SW 1271 (cell line): Measurements from ENCODE around the gene SERINC5.

Experiments used
- DNase-seq, 2 experiments: peaks; one replicate each; lab custom pipeline; 2025; lab: John Stamatoyannopoulos, UW

SERINC5 gene

DNA sequence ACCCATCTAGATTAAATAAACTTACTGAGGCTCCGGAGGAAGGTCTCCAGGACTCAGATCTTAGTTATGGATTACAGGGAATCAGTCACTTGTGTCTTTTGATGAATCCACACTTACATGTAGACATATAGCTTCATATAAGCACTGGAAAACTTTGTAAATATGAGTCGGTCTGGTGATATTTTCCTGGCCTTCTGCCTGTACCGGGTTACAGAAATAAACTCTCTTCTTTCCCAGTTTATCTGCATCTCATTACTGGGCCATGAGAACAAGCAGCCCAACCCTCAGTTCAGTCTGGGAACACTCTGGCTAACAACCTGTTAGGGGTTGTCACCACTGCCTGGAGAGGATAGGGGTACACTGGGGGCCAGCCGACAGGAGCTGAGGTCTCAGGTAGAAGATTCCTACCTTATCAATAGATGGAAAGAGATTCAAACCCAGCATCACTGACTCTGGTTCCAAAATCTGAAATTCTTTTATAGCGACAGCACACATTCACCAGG lies 161.6 kb downstream of the SERINC5 start:
- no peak for DNase-seq

GRCh38 chr5:80093796-80094195 lies 162.1 kb downstream of the SERINC5 start:
- DNase-seq: no peak

DNA sequence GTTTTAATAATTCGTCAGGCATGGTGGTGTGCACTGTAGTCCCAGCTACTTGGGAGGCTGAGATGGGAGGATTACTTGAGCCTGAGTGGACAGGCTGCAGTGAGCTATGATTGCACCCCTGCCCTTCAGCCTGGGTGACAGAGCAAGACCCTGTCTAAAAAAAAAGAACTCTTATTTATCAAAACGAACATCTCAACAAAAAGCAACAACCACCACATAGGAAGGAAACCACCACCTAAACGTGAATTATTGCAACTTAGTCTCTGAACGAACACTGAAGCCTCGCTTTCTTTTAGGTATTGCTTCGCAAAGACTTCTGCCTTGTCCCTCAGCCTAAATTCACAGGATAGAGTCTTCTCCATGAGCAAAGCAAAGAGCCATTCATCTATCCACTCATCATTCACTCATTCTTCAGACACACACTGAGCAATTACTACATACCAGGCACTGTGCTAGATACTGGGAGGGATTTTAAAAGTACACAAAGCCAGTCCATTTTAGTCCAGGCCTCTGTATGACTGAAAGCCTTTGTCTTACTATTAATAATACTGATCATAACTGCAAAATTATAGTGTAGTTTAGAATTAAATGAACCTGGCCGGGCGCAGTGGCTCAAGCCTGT lies 163.3 kb downstream of the SERINC5 start:
- DNase-seq: no peak

GRCh38 chr5:80091792-80092192 lies 164.1 kb downstream of the SERINC5 start:
- peak in 1 of 2 experiments; percentile 63 for DNase-seq

DNA sequence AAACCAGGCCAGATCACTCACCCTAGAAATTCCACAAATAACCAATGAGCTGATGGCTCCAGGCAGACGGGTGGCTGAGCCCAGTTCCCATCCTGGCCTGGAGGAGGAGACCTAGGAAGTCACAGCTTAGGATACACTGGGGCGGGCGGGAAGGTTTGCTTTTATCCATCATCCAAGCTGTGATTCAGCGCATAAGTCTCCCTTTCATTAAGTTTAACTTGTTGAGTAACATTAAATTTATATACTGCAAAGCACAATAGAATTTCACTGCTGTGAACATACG lies 165.0 kb downstream of the SERINC5 start:
- no peak for DNase-seq

- peak; percentile 24 to 87 for DNase-seq
Observed at GRCh38 chr5:80083101-80083890, 172.6 kb downstream of the SERINC5 start.

DNA sequence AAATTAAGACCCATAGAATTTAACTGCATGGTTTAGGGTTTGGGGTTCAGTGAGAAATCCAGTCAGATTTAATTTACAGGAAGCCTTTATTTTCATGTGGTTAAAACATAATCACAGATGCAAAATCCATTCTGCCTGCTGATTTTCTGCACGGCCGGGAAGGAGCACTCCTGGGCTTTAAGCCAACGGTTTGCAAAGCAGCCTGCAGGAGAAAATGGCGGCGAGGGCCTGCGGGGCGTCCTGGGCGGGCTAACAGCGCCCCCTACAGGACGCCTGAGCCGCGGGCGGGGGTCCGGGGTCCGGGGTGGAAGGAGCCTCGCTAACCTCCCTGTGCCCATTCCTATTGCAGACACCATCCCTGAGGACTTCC lies 173.1 kb downstream of the SERINC5 start:
- DNase-seq: peak in 1 of 2 experiments; percentile 12

DNA sequence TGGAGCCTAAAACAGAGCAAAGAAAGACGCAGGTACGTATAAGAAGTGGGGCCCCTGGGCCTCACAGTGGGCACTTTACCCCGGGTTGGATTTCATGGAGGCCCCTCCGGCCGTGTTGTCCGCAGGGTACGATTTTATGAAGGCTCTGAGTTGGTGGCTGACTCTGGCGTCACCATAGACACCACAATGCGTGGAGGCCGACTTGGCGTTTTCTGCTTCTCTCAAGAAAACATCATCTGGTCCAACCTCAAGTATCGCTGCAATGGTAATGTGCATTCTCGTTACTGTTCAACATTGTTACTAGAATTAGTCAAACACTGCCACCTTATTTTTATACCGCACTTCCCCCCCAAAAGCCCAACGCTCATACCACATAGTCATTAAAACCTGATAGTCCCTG lies 173.6 kb downstream of the SERINC5 start:
- DNase-seq: no peak

DNA sequence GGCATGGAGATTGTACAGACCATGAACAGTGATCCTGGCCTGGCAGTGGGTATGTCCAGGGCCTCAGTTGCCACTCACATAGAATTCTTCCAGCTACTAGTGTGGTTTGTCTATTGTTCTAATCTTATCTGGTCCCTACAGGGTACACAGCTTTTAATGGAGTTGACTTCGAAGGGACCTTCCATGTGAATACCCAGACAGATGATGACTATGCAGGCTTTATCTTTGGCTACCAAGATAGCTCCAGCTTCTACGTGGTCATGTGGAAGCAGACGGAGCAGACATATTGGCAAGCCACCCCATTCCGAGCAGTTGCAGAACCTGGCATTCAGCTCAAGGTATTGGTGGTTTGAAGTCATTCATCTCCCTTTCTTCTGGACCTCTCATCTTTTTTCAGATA lies 176.9 kb downstream of the SERINC5 start:
- DNase-seq: no peak

- DNase-seq: no peak
Observed at GRCh38 chr5:80077051-80077714, 178.7 kb downstream of the SERINC5 start.

GRCh38 chr5:80076131-80077050 lies 179.5 kb downstream of the SERINC5 start:
- DNase-seq: no peak

GRCh38 chr5:80072103-80073073 lies 183.5 kb downstream of the SERINC5 start:
- DNase-seq: no peak

DNA sequence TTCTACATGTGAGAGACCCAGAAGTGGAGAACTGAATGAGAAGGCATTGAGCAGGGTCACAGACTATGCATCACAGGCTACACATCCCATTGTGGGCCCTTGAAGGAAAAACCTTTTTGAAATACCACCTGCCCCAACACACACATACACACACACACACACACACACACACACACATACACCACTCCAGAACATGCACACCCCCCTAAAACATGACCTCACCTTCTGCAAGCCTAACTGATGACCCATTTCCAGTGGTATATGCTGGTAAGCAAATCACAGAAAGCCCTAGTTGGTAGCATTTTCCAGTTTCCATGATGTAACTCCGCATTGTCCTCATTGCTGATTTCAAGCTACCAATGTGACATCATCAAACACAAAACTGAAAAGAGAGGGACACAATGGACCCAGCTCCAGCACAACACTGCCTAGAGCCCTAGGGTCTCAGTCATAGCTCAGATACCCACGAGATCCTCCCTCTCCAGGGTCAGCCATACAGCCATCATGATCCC lies 184.3 kb downstream of the SERINC5 start:
- DNase-seq: no peak

GRCh38 chr5:80070338-80071056 lies 185.4 kb downstream of the SERINC5 start:
- DNase-seq: no peak

- no peak for DNase-seq
Observed at GRCh38 chr5:80069918-80070318, 185.9 kb downstream of the SERINC5 start.

DNA sequence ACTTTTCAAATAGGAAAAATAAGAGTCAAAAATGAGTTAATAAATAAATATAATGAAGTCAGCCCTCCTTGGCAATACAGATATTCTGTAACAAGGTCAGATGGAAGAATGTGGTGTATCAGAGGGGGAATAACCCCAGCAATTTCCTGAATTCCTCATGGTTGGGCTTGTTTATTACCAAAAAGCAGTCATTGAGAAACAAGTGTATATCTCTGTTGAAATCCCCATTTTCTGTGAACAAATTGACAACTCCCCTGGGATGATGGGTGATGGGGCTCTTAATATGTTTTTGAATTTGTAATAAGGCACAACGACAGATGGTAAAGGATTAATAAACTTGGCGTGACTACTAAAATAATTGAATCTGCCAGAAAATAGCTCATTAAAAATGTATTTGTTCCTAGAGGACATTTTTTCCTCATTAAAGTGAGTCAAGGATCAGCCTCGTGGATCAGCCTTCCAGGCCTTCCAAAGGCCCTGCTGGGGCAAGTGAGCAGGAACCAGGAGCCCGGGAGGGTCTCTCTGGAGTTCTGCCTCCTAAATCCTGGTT lies 186.5 kb downstream of the SERINC5 start:
- DNase-seq: no peak

DNA sequence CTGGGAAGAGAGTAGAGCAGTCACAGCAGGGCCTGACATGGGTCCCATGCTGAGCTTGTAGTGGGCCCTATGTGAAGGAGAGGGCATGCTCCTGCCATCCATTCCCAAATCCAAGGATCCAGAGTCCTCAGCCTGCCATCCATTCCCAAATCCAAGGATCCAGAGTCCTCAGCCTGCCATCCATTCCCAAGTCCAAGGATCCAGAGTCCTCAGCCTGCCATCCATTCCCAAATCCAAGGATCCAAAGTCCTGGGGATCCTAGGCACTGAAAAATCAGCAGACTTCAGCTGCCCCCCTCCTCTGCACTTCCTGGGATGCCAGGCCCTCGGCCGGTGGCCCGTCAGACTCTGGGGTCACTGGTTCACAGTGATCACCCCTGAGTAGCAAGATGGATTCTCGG lies 187.1 kb downstream of the SERINC5 start:
- DNase-seq: no peak

GRCh38 chr5:80068246-80068636 lies 187.6 kb downstream of the SERINC5 start:
- DNase-seq: no peak

- no peak for DNase-seq
Observed at GRCh38 chr5:80067531-80068245, 188.2 kb downstream of the SERINC5 start.
